NCI-H446 (cell line): ENCODE data around the gene SRRM4.

Experiments used
- DNase-seq, 2 experiments: peaks; one replicate each; lab custom pipeline; 2025; lab: John Stamatoyannopoulos, UW

Gene SRRM4

GRCh38 chr12:119117936-119118335 is 136.6 kb downstream of the SRRM4 start:
- no peak for DNase-seq

- no peak for DNase-seq
These were observed 137.3 kb downstream of the SRRM4 start for GRCh38 chr12:119118625-119119024.

- no peak for DNase-seq
These were observed 140.7 kb downstream of the SRRM4 start for GRCh38 chr12:119122047-119122446.

- no peak for DNase-seq
These were observed 141.4 kb downstream of the SRRM4 start for GRCh38 chr12:119122751-119123150.

- no peak for DNase-seq
These were observed 147.2 kb downstream of the SRRM4 start for GRCh38 chr12:119128527-119128926.

GRCh38 chr12:119129827-119130434 is 148.6 kb downstream of the SRRM4 start:
- no peak for DNase-seq

GRCh38 chr12:119130523-119130922 is 149.2 kb downstream of the SRRM4 start:
- no peak for DNase-seq

- no peak for DNase-seq
These were observed 153.1 kb downstream of the SRRM4 start for GRCh38 chr12:119134284-119135072.

- DNase-seq: no peak
These were observed 155.6 kb downstream of the SRRM4 start for GRCh38 chr12:119136811-119137410.

- DNase-seq: no peak
These were observed 158.1 kb downstream of the SRRM4 start for GRCh38 chr12:119139448-119139847.

GRCh38 chr12:119145367-119145766 is 164.0 kb downstream of the SRRM4 start:
- DNase-seq: no peak

GRCh38 chr12:119147847-119148448 is 166.6 kb downstream of the SRRM4 start:
- DNase-seq: no peak

GRCh38 chr12:119149270-119149669 is 167.9 kb downstream of the SRRM4 start:
- no peak for DNase-seq

- peak in 1 of 2 experiments; percentile 60 for DNase-seq
These were observed 170.2 kb downstream of the SRRM4 start for GRCh38 chr12:119151445-119152026.

- DNase-seq: no peak
These were observed 172.4 kb downstream of the SRRM4 start for GRCh38 chr12:119153477-119154434.

- peak in 1 of 2 experiments; percentile 14 for DNase-seq
These were observed 173.1 kb downstream of the SRRM4 start for GRCh38 chr12:119154435-119154818.

- peak in 1 of 2 experiments; percentile 45 for DNase-seq
These were observed 175.2 kb downstream of the SRRM4 start for GRCh38 chr12:119156401-119157044.

GRCh38 chr12:119157528-119157927 is 176.2 kb downstream of the SRRM4 start:
- peak; percentile 82 to 97 for DNase-seq

GRCh38 chr12:119157978-119158377 is 176.6 kb downstream of the SRRM4 start:
- DNase-seq: peak in 1 of 2 experiments; percentile 85

- peak; percentile 48 to 58 for DNase-seq
These were observed 177.1 kb downstream of the SRRM4 start for GRCh38 chr12:119158402-119158801.

GRCh38 chr12:119159844-119160243 is 178.5 kb downstream of the SRRM4 start:
- no peak for DNase-seq
